ENCODE data around the gene OR10G4. TPM values are rescaled to one million over a fixed set of nuclear protein-coding genes. Genes with fewer than 3 reads are reported as not detected.
"Not testable (repeated sequence)": the region's sequence is repeated elsewhere in the genome, so short reads cannot be mapped to it uniquely, and the experiment has no call there.

OR10G4 gene
- polyA plus RNA-seq (ENCODE audit: insufficient read length in 4 of 4) = not detected

DNA sequence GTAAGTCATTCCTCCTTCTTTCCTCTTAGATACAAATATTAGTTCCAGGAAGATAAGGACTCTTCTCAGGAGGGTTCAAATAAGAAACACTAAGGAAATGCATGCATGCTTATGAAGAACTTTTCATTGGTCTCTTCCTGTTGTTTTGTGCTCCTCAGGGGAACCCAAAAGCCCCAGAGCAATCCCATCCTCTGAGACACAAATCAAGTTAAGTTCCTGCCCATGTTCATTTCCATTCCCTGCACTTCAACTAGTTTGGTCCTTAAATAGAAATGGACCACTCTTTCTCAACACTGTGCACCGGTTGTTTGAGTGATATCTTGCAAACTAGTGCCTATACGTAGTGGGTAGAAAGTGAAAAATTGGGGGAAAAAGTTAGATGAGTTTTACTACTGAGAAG lies at the start of gene OR10G4:
Gene OR10G4, plus strand, starts transcription at position 301 of the 400 bp plus-strand sequence. CDS start 2,578 bp downstream, outside the sequence.
- DNase-seq (ENCODE audit: low read depth in 4 of 4, low spot score in 3 of 4) = no peak

DNA sequence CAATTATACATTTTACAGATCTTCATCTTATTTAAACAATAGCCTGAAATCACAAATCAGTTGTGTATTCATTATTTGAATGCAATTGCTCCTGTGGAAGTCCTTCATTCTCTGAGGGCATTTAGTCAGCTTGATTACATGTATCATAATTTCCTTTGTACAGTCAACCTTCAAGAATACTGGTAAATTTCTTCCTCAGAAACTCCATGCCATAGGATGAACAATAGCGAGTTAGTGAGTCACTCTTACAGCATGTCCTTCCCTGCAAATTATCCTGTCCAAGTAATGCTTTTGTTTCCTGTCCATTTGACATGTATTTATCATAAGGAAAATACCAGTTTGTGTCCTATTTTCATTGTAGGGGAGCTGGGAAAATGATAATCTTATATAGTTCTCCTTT lies 39.0 kb upstream of the OR10G4 start:
- DNase-seq (ENCODE audit: low read depth in 4 of 4, low spot score in 3 of 4) = no peak

GRCh38 chr11:123976770-123977560 lies 35.8 kb upstream of the OR10G4 start:
- DNase-seq (ENCODE audit: low read depth in 4 of 4, low spot score in 3 of 4) = no peak

DNA sequence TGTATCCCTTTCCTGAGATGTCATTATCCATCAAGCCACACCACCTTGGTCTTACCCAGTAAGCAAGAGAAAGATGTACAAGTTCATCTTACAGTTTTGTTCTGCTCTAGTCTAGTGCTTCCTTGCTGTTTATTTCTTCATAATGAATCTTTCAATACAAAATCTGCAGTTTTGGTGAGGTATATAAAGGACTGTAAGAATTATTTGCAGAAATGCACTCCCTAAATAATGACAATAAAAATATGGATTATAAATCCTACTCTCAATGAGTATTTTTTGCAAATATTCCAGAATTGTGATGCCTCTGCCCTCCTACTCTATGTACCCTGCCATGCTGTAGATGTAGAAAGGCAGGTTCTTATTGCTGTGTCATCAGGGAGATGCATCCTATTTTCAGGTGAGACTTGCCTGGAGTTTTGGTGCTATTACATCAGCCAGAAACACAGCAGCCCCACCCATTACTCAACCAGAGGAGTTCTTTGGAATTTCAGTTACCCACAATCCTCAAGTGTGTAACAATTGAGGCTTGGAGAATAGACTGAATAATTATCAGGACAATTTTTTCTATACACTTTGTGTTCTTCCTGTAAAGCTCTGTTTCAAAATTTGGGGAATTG lies 35.0 kb upstream of the OR10G4 start, which contains the start of gene OR10S1:
Gene OR10S1, minus strand, starts transcription at position 51 of the 617 bp plus-strand sequence. CDS start 117 bp downstream, outside the sequence.
- no peak for DNase-seq (ENCODE audit: low read depth in 4 of 4, low spot score in 3 of 4)

- DNase-seq (ENCODE audit: low read depth in 4 of 4, low spot score in 3 of 4) = no peak
These were observed 33.5 kb upstream of the OR10G4 start for GRCh38 chr11:123979311-123979710.

DNA sequence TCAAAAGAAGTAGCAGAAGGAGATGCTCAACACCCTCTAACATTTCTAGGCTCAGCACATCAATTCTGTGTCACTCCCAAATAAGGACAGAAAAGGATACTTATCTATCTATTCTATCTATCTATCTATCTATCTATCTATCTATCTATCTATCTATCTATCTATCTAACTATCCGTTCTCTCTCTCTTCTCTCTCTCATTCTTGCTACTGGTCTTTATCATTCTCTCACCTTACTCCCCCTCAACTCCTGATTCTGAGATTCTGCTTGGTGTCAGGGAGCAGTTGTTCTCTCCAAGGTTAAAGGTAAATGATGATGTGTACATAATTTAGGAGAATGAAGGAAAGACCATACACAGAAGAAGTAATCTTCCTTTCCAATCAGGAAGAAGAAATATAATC lies 17.7 kb upstream of the OR10G4 start, which contains the start of gene OR10G6:
Gene OR10G6, minus strand, starts transcription at position 43 of the 400 bp plus-strand sequence. Its CDS starts 0 bp downstream, at position 43.
- DNase-seq (ENCODE audit: low read depth in 4 of 4, low spot score in 3 of 4) = no peak

GRCh38 chr11:124015837-124016236 lies 3.0 kb downstream of the OR10G4 start:
- DNase-seq (ENCODE audit: low read depth in 4 of 4, low spot score in 3 of 4) = not testable (repeated sequence)

DNA sequence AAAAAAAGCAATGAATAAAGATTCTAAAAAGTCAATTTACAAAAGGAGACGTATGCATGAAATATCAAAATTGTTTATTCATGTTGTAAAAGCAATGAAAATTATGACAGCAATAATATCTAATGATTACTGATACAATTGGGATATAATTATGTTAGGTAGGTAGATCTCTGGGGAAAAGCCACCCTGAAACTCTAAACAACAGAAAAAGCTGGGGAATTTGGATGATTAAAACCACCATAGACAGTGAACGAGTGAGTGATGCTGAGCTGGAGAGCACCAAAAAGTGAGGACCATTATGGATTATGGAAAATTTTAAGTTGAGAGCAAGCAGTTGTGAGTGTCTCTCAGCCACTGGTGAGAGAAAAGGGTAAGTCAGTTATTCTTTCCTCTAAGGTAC lies 13.7 kb downstream of the OR10G4 start, which contains the start of gene OR10G8:
Gene OR10G8, plus strand, starts transcription at position 301 of the 400 bp plus-strand sequence. CDS start 2,825 bp downstream, outside the sequence.
- no peak for DNase-seq (ENCODE audit: low read depth in 4 of 4, low spot score in 3 of 4)

GRCh38 chr11:124036666-124037065 lies 23.9 kb downstream of the OR10G4 start:
- no peak for DNase-seq (ENCODE audit: low read depth in 4 of 4, low spot score in 3 of 4)

DNA sequence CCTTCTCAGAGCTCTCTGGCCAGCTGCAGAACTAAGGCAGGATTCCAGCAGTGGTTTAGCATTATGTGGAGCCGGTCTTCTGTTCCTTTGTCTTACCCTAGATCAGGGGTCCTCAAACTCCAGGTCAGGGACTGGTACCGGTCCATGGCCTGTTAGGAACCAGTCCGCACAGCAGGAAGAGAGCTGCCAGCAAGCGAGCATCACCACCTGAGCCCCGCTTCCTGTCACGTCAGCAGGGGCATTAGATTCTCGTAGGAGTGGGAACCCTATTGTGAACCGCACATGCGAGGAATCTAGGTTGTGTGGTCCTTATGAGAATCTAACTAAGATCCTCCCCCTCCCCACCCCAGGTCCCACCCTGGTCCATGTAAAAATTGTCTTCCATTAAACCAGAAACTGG lies 26.8 kb downstream of the OR10G4 start:
- DNase-seq (ENCODE audit: low read depth in 4 of 4, low spot score in 3 of 4) = no peak

DNA sequence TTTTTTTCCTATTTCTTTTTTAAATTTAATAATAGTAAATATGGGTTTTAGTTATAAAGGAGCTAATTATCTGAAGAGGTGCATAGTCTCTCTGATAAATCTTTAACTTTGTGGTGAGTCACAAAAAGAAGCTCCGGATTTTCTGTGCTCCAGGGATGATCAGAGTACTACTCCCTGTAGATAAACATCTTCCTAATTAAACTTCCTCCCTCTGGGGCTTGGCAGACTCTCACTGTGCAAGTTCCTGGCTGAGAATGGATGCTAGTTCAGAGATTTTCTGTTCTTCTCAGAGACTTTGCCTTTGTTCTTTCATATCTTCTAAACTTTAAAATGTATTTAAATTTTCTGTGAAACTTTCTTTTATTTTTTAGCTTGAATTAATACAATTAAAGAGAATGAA lies 28.5 kb downstream of the OR10G4 start, which contains the start of gene OR10G7:
Gene OR10G7, minus strand, starts transcription at position 72 of the 400 bp plus-strand sequence. CDS start 2,324 bp downstream, outside the sequence.
- DNase-seq (ENCODE audit: low read depth in 4 of 4, low spot score in 3 of 4) = no peak

- no peak for DNase-seq (ENCODE audit: low read depth in 4 of 4, low spot score in 3 of 4)
These were observed 30.6 kb downstream of the OR10G4 start for GRCh38 chr11:124043420-124043819.

- DNase-seq (ENCODE audit: low read depth in 4 of 4, low spot score in 3 of 4) = no peak
These were observed 38.0 kb downstream of the OR10G4 start for GRCh38 chr11:124050748-124051147.

GRCh38 chr11:124052966-124053365 lies 40.2 kb downstream of the OR10G4 start:
- no peak for DNase-seq (ENCODE audit: low read depth in 4 of 4, low spot score in 3 of 4)

Other genes starting within 250 kb of the OR10G4 start
- gene OR6M1, start 206.6 kb upstream of the OR10G4 start, polyA plus RNA-seq (ENCODE audit: insufficient read length in 4 of 4) = not detected
- gene TMEM225, start 127.3 kb upstream of the OR10G4 start, polyA plus RNA-seq (ENCODE audit: insufficient read length in 4 of 4) = not detected
- under 1 TPM in 1 of 4 donors, not detected in 3; 0.01 TPM for gene OR8D4, start 110.8 kb upstream of the OR10G4 start, polyA plus RNA-seq (ENCODE audit: insufficient read length in 4 of 4)
- not detected for gene OR4D5, start 73.4 kb upstream of the OR10G4 start, polyA plus RNA-seq (ENCODE audit: insufficient read length in 4 of 4)
- gene OR6T1, start 69.2 kb upstream of the OR10G4 start, polyA plus RNA-seq (ENCODE audit: insufficient read length in 4 of 4) = not detected
- not detected for gene OR10S1, start 35.2 kb upstream of the OR10G4 start, polyA plus RNA-seq (ENCODE audit: insufficient read length in 4 of 4)
- not detected for gene OR10G6, start 17.8 kb upstream of the OR10G4 start, polyA plus RNA-seq (ENCODE audit: insufficient read length in 4 of 4)
- gene OR10G9, start 10.0 kb downstream of the OR10G4 start, polyA plus RNA-seq (ENCODE audit: insufficient read length in 4 of 4) = not detected
- not detected for gene OR10G8, start 13.8 kb downstream of the OR10G4 start, polyA plus RNA-seq (ENCODE audit: insufficient read length in 4 of 4)
- gene OR10G7, start 28.3 kb downstream of the OR10G4 start, polyA plus RNA-seq (ENCODE audit: insufficient read length in 4 of 4) = not detected
- gene VWA5A, start 102.5 kb downstream of the OR10G4 start, polyA plus RNA-seq (ENCODE audit: insufficient read length in 4 of 4) = 10 to 100 TPM; 12.8 to 16.8 (median 15.9) TPM
- not detected for gene OR10D3, start 170.3 kb downstream of the OR10G4 start, polyA plus RNA-seq (ENCODE audit: insufficient read length in 4 of 4)
- not detected for gene OR8G1, start 228.1 kb downstream of the OR10G4 start, polyA plus RNA-seq (ENCODE audit: insufficient read length in 4 of 4)
- gene OR8G5, start 243.4 kb downstream of the OR10G4 start, polyA plus RNA-seq (ENCODE audit: insufficient read length in 4 of 4) = not detected